Immature natural killer cell (primary cell): Measurements from ENCODE around the gene RAB8B. TPM values are rescaled to one million over a fixed set of nuclear protein-coding genes. Genes with fewer than 3 reads are reported as not detected.
A peak's percentile ranks its signal among the peaks of the same experiment; 100 is the strongest.

Source experiments
- DNase-seq, 3 donors: peaks; one replicate each; pipeline ENCODE4 v3.0.0; 2022; ENCODE audit warnings: mixed read lengths in 1 of 3
- H3K27ac Mint-ChIP-seq, 6 donors: one replicate each; pipeline ENCODE4 v1.8.0; 2020; ENCODE audit warnings: mixed read lengths in 6 of 6, mild to moderate bottlenecking in 5 of 6, inconsistent platforms in 4 of 6, moderate library complexity in 3 of 6
- H3K27me3 Mint-ChIP-seq, 3 donors: one replicate each; pipeline ENCODE4 v1.8.0; 2020 to 2021; ENCODE audit warnings: low read depth in 3 of 3, mild to moderate bottlenecking in 3 of 3, mixed read lengths in 3 of 3, moderate library complexity in 3 of 3, inconsistent platforms in 1 of 3
- H3K36me3 Mint-ChIP-seq, 3 donors: one replicate each; pipeline ENCODE4 v1.8.0; 2020; ENCODE audit warnings: mixed read lengths in 3 of 3, inconsistent platforms in 2 of 3, mild to moderate bottlenecking in 2 of 3
- H3K4me1 Mint-ChIP-seq, 2 donors: one replicate each; pipeline ENCODE4 v1.8.0; 2020; ENCODE audit warnings: inconsistent platforms in 2 of 2, mild to moderate bottlenecking in 2 of 2, mixed read lengths in 2 of 2, moderate library complexity in 1 of 2
- H3K4me3 Mint-ChIP-seq, 5 donors: one replicate each; pipeline ENCODE4 v1.8.0; 2020; ENCODE audit warnings: mild to moderate bottlenecking in 5 of 5, mixed read lengths in 5 of 5, inconsistent platforms in 3 of 5, moderate library complexity in 3 of 5
- H3K9me3 Mint-ChIP-seq, 6 donors: one replicate each; pipeline ENCODE4 v1.8.0; 2020; ENCODE audit warnings: mild to moderate bottlenecking in 6 of 6, mixed read lengths in 6 of 6, inconsistent platforms in 4 of 6, moderate library complexity in 3 of 6
- polyA plus RNA-seq, 3 donors: library from polyadenylated mRNA; unstranded; fragments of 300-500 nt; fragmentation: Illumina TruSeq; gene quantifications; one replicate each; pipeline ENCODE4 v1.2.3, GENCODE V29; 2021

RAB8B gene
- polyA plus RNA-seq, 3 donors from 2014 or later, result 64.6 to 123 (median 79.7) TPM

DNA sequence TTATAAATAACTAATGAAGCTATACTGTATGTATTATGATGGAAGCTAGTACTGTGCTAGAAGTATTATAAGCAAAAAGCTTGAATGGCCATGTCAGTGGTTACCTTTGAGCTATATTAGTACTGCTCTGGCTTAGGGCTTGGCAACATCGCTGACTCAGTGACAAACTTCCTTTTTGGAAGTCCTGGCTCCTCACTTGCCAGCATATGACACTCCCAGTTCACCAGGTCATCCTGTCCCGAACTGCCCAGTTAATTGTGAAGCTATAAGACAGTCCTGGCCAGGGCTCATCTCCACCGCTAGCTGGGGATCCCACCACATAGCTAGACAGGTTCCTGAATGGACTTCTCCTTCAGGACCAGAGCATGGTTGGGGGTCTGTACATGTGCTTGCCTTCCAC, 31.9 kb downstream of the RAB8B start:
- H3K27me3 Mint-ChIP-seq, result peaks cover 2 to 4% (median 2%) of the 10 kb centered on the region in 3 donors
- H3K27ac Mint-ChIP-seq, result peak overlapping the region in 5 of 6 donors; percentile 29 to 84 (median 54)
- DNase-seq, result no peak
- H3K36me3 Mint-ChIP-seq, result peaks cover 0 to 8% (median 0%) of the 10 kb centered on the region in 3 donors
- H3K9me3 Mint-ChIP-seq, result no peaks in the 10 kb centered on the region
- H3K4me3 Mint-ChIP-seq, result no peak overlapping the region
- H3K4me1 Mint-ChIP-seq, result peaks cover 66 to 85% of the 10 kb centered on the region in 2 donors

DNA sequence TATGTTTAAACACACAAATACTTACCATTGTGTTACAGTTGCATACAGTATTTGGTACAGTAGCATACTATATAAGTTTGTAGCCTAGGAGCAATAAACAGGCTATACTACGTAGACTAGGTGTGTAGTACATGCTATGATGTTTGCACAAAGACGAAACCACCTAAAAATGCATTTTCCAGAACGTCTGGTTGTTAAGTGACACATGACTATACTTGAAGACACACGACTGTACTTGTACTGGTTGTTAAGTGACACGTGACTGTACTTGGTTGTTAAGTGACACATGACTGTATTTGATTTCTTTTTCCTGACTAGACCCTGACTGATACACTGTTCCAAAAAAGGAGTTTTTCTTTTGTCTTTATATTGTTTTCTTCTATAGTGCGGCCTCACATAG, 34.1 kb downstream of the RAB8B start:
- Mint-ChIP-seq H3K27ac (peak overlapping the region in 4 of 6 donors; percentile 36 to 76 (median 60)), H3K4me3 (no peak overlapping the region), H3K9me3 (no peaks in the 10 kb centered on the region), H3K4me1 (peaks cover 79 to 88% of the 10 kb centered on the region in 2 donors), H3K27me3 (peaks cover 2 to 3% (median 2%) of the 10 kb centered on the region in 3 donors), H3K36me3 (peaks cover 0 to 9% (median 3%) of the 10 kb centered on the region in 3 donors)
- no peak for DNase-seq

DNA sequence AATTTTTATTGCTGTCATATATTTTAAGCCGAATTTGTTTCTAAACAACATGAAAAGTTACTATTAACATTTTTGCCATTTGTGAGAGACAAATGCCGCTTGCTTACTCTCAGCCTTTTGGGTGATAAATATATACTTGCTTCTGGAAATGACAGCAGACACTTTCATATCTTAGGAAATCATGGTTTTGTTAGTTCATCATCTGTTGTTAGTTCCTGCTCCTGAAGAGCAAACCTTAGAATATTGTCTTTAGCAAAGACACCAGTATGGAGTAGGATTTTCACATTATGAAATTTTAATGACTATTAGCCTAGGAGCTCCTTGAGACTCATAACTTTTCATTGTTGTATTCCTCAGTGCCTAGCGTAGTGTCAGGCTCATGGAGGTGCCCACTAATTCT, 36.0 kb downstream of the RAB8B start:
- peaks cover 79 to 86% of the 10 kb centered on the region in 2 donors for H3K4me1 Mint-ChIP-seq
- no peak for DNase-seq
- H3K4me3 Mint-ChIP-seq, result no peak overlapping the region
- no peaks in the 10 kb centered on the region for H3K9me3 Mint-ChIP-seq
- peaks cover 0 to 9% (median 3%) of the 10 kb centered on the region in 3 donors for H3K36me3 Mint-ChIP-seq
- peaks cover 0 to 3% (median 2%) of the 10 kb centered on the region in 3 donors for H3K27me3 Mint-ChIP-seq
- peak overlapping the region in 5 of 6 donors; percentile 83 to 94 (median 90) for H3K27ac Mint-ChIP-seq

DNA sequence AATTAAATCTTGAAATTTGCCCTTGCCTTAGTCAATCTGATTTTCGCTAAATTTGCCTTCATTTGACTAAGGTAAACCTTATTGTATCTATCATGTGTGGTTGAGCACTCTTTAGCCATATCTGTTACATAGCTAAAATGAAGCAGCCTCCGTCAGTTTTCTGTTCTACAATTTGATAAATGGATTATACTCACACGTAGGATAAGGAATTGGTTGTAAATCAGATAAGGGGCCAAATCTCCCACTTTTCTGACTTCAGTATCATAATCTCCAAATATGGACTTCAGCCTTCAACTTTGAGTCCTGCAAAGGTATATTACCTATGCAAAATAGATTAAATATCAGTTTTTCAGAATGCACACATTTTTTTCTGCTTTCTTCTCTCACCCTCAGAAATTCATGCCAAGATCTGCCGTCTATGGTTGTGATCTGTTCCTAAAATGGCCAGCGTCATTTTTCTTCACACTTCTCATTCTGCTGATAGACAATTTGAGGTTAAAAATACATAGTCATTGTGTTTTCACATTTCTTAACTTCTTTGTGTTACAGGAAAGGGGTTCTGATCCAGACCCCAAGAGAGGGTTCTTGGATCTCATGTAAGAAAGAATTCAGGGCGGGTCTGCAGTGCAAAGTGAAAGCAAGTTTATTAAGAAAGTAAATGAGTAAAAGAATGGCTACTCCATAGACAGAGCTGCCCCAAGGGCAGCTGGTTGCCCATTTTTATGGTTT, 36.9 kb downstream of the RAB8B start:
- Mint-ChIP-seq H3K36me3 (peaks cover 0 to 9% (median 3%) of the 10 kb centered on the region in 3 donors), H3K4me1 (peaks cover 76 to 85% of the 10 kb centered on the region in 2 donors), H3K27me3 (peaks cover 0 to 3% (median 2%) of the 10 kb centered on the region in 3 donors)

DNA sequence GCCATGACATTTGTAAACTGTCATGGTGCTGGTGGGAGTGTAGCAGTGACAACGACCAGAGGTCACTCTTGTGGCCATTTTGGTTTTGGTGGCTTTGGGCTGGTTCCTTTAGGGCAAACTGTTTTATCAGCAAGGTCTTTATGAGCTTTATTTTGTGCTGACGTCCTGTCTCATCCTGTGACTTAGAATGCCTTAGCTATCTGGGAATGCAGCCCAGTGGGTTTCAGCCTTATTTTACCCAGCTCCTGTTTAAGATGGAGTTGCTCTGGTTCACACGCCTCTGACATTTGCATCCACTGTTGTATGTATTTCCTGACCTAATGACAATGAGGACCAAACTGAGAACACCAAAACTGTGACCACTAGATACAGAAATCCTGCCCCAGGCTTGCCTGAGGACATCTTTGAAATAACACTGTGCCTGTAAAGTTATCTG, 37.6 kb downstream of the RAB8B start:
- peaks cover 0 to 3% (median 2%) of the 10 kb centered on the region in 3 donors for H3K27me3 Mint-ChIP-seq
- peak overlapping the region; percentile 83 to 94 (median 90) for H3K27ac Mint-ChIP-seq
- H3K4me1 Mint-ChIP-seq, result peaks cover 76 to 85% of the 10 kb centered on the region in 2 donors
- peaks cover 0 to 9% (median 3%) of the 10 kb centered on the region in 3 donors for H3K36me3 Mint-ChIP-seq
- H3K9me3 Mint-ChIP-seq, result no peaks in the 10 kb centered on the region
- peak overlapping the region; percentile 63 to 80 (median 75) for H3K4me3 Mint-ChIP-seq
- DNase-seq, result no peak

More for the DNA sequence above, 36.9 kb downstream of the RAB8B start:
- peak; percentile 36 to 51 (median 39) for DNase-seq
- Mint-ChIP-seq H3K27ac (peak overlapping the region; percentile 83 to 94 (median 90)), H3K9me3 (no peaks in the 10 kb centered on the region), H3K4me3 (peak overlapping the region; percentile 63 to 80 (median 75))

DNA sequence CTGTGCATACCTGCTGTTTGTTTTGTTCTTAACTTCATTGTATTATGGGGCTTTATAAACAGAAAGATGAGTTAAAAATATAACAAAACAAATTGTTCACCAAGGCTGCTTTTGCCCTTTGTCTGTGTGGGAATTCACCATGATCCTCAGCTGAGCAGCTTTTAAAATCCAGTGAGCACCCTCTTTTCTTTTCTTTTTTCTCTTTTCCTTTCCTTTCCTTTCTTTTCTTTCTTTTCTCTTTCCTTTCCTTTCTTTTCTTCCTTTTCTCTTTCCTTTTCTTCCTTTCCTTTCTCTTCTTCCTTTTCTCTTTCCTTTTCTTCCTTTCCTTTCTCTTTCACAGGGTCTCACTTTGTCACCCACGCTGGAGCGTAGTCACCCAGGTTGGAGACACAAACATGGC, 38.3 kb downstream of the RAB8B start:
- H3K36me3 Mint-ChIP-seq, result peaks cover 0 to 9% (median 3%) of the 10 kb centered on the region in 3 donors
- peaks cover 0 to 3% (median 0%) of the 10 kb centered on the region in 3 donors for H3K27me3 Mint-ChIP-seq
- peak overlapping the region; percentile 83 to 94 (median 90) for H3K27ac Mint-ChIP-seq
- peak overlapping the region; percentile 48 to 80 (median 74) for H3K4me3 Mint-ChIP-seq
- H3K4me1 Mint-ChIP-seq, result peaks cover 76 to 86% of the 10 kb centered on the region in 2 donors
- no peaks in the 10 kb centered on the region for H3K9me3 Mint-ChIP-seq
- DNase-seq, result no peak

DNA sequence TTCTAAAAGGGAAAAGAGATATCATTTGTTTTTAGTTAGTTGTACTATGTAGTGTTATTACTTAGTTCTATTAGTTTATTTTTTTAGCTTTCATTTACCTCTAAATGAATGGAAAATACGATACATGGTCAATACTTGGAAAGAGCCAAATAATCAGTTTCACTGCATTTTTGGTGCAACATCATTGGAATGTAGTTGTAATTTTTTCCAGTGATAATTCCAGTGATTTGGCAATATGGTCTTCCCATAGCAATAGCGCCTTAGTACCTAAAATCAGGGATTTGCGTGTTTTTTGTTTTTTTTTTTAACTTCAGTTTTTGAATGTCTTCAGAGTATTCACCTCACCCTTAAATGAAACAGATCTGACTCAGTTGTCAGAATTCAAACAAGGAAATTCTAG, 41.8 kb downstream of the RAB8B start:
- Mint-ChIP-seq H3K4me3 (peak overlapping the region in 3 of 5 donors; percentile 2 to 76 (median 74)), H3K27me3 (peaks cover 0 to 5% (median 0%) of the 10 kb centered on the region in 3 donors), H3K9me3 (no peaks in the 10 kb centered on the region), H3K36me3 (peaks cover 3 to 11% (median 3%) of the 10 kb centered on the region in 3 donors), H3K4me1 (peaks cover 87 to 97% of the 10 kb centered on the region in 2 donors), H3K27ac (peak overlapping the region; percentile 88 to 93 (median 89))
- DNase-seq, result no peak

DNA sequence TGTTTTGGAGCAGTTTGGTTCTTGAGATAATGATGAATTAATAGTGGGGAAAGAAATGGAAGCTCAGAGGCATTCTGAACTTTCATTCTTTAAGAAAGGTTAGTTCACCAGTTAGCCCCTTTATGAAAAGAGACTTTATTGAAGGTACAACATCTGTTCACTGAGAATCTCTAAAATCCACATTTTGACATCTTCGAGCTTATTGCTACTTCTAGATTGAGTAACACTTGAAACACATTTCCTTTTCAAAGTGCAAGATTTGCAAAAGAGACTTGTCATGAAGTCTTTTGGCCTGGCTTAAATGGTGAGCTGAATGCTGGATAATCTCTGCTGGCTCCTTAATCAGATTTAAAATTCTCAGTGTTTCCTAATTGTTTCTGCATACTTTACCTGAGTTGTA, 42.3 kb downstream of the RAB8B start:
- H3K36me3 Mint-ChIP-seq, result peaks cover 3 to 8% (median 3%) of the 10 kb centered on the region in 3 donors
- DNase-seq, result peak in 1 of 3 donors; percentile 22
- H3K4me1 Mint-ChIP-seq, result peaks cover 84 to 97% of the 10 kb centered on the region in 2 donors
- H3K9me3 Mint-ChIP-seq, result no peaks in the 10 kb centered on the region
- H3K27me3 Mint-ChIP-seq, result peaks cover 0 to 5% (median 0%) of the 10 kb centered on the region in 3 donors
- peak overlapping the region in 4 of 5 donors; percentile 2 to 76 (median 62) for H3K4me3 Mint-ChIP-seq
- peak overlapping the region; percentile 88 to 93 (median 89) for H3K27ac Mint-ChIP-seq

DNA sequence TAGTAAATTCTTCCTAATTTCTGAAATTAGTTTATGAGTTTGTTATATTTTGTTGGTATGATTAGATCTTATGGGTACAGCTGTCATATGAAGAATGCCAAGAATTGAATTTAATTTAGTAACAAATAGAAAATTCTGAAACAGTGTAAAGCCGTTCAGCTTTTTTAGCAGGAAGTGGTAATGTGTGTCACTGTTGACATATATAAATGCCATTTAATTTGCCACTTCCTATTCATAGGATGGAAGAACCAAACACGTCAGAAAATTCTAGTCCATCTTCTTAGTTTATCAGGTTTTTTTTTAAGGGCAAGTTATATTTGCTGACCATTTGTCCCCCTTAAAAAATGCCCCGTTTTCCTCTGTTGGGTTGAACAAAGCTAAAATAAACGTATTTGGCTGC, 43.0 kb downstream of the RAB8B start:
- Mint-ChIP-seq H3K4me3 (peak overlapping the region; percentile 23 to 76 (median 70)), H3K27ac (peak overlapping the region; percentile 88 to 93 (median 89)), H3K27me3 (peaks cover 0 to 5% (median 0%) of the 10 kb centered on the region in 3 donors), H3K9me3 (no peaks in the 10 kb centered on the region), H3K4me1 (peaks cover 84 to 97% of the 10 kb centered on the region in 2 donors), H3K36me3 (peaks cover 3 to 8% (median 3%) of the 10 kb centered on the region in 3 donors)
- peak; percentile 49 to 60 (median 59) for DNase-seq

DNA sequence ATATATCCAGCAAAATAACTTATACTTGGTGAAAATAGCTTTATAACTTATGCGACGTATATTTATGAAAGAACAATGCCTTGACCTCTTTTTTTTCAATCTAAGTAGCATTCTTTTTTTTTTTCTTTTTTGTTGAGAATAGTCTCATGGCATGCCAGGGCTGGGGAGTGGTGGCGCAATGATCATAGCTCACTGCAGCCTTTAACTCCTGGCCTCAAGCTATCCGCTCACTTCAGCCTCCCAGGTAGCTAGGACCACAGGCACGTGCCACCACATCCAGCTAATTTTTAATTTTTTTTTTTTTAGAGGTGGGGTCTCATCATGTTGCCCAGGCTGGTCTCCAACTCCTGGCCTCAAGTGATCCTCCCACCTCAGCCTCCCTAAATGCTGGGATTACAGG, 43.5 kb downstream of the RAB8B start:
- peaks cover 0 to 5% (median 3%) of the 10 kb centered on the region in 3 donors for H3K27me3 Mint-ChIP-seq
- no peak for DNase-seq
- peak overlapping the region; percentile 77 to 92 (median 88) for H3K27ac Mint-ChIP-seq
- H3K4me1 Mint-ChIP-seq, result peaks cover 84 to 97% of the 10 kb centered on the region in 2 donors
- H3K4me3 Mint-ChIP-seq, result peak overlapping the region in 4 of 5 donors; percentile 27 to 76 (median 42)
- H3K9me3 Mint-ChIP-seq, result no peaks in the 10 kb centered on the region
- H3K36me3 Mint-ChIP-seq, result peaks cover under 1 to 8% (median 3%) of the 10 kb centered on the region in 3 donors

DNA sequence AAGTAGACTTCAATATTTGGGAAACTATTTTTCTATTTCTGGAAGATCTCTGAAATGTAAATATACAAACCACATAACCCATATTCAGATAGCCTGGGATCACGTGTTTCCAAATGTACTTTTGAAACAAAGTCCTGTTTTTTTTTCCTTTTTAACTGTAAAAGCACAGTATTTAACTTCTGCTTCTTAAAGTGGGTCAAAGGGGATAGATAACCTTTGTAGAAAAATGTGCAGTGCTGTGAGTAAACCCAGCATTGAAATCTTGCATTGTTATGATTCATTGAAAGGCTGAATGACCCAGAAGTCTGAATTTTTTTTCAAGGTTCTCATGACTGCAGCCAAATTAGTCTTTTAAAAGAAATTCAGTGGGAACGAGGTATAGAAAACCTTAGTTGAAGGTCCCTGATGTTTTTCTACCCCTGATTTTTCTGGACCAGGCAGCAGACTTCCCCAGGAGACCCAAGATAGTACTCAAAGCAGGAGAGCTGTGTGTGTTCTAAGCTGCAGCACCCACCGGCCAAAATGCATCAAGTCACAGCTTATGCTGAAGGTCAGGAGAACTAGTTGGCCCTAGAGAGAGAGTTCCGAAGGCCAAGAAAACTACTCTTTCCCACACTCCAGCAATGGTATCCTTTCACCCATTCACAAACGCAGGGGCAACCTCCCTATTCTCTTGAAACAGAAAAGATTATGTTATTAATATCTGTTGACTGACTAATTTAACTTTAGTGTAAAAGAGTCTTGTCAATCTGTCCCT, 44.4 kb downstream of the RAB8B start:
- Mint-ChIP-seq H3K27ac (peak overlapping the region; percentile 77 to 92 (median 88)), H3K27me3 (peaks cover 0 to 3% (median 3%) of the 10 kb centered on the region in 3 donors), H3K4me1 (peaks cover 84 to 97% of the 10 kb centered on the region in 2 donors), H3K36me3 (peaks cover 0 to 7% (median 3%) of the 10 kb centered on the region in 3 donors), H3K4me3 (peak overlapping the region; percentile 42 to 72 (median 54)), H3K9me3 (no peaks in the 10 kb centered on the region)
- no peak for DNase-seq

DNA sequence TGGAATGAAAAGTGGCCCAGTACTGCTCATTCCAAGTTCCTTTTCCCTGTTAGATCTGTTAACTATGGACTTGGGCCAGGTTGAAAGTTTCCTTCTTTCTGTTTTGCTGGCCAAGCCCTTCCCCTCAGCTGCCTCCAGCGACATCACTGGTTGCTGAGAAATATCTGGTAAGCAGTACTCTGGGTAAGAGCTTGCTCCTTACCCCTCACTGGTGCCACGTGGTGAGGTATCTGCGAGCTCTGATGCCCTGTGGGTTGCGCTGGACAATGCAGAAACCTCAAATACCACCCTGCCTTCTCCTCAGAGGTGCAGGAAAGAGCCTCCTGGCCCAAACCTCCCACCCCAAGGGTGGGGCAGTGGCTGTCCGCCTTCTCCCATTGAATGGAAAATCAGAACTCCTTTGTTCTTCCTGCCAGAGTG, 45.1 kb downstream of the RAB8B start:
- Mint-ChIP-seq H3K4me1 (peaks cover 82 to 97% of the 10 kb centered on the region in 2 donors), H3K27me3 (peaks cover 0 to 3% (median 3%) of the 10 kb centered on the region in 3 donors), H3K4me3 (peak overlapping the region; percentile 42 to 72 (median 54))

DNA sequence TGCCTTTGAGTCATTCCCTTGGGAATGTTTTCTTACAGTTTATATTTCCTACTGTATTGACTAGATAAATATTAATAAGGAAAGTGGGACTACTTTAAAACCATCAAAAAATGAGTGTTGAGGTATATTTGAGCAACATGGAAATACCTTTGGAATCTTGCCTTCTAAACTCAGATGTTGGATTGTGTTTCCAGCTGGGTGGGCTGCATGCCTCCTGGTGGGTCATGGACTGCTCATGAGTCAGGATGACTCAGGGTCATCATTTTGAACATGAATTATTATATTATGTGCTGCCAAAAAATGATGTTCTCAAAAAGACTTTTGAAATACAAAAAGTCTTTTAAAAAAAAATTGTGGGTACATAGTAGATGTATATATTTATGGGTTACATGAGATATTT, 46.9 kb downstream of the RAB8B start:
- DNase-seq, result no peak
- peaks cover 0 to 4% (median 3%) of the 10 kb centered on the region in 3 donors for H3K27me3 Mint-ChIP-seq
- no peaks in the 10 kb centered on the region for H3K9me3 Mint-ChIP-seq
- peaks cover 83 to 100% of the 10 kb centered on the region in 2 donors for H3K4me1 Mint-ChIP-seq
- H3K4me3 Mint-ChIP-seq, result no peak overlapping the region
- peak overlapping the region; percentile 24 to 92 (median 66) for H3K27ac Mint-ChIP-seq
- H3K36me3 Mint-ChIP-seq, result peaks cover 0 to 5% (median 3%) of the 10 kb centered on the region in 3 donors

More for the DNA sequence above, 45.1 kb downstream of the RAB8B start:
- H3K36me3 Mint-ChIP-seq, result peaks cover 0 to 5% (median 3%) of the 10 kb centered on the region in 3 donors
- DNase-seq, result peak; percentile 21 to 24 (median 22)
- H3K9me3 Mint-ChIP-seq, result no peaks in the 10 kb centered on the region
- peak overlapping the region; percentile 77 to 92 (median 88) for H3K27ac Mint-ChIP-seq
